IMR-90 (cell line): Measurements from ENCODE around the gene SLC26A1. TPM values are rescaled to one million over a fixed set of nuclear protein-coding genes. Genes with fewer than 3 reads are reported as not detected.

Experiments used
- ATAC-seq: fragments of 200-7000 bp; cut with Tn5 transposase; 2 replicates; pipeline ENCODE4 v1.9.1; 2020; ENCODE audit warnings: low read depth, mild to moderate bottlenecking, moderate library complexity
- BruUV-seq: library from RNA; stranded (reverse); fragments of 400-500 nt; replicated peaks from 2 replicates; lab custom pipeline; 2021; lab: Mats Ljungman, UMichigan
- CTCF ChIA-PET: fragments of 300-600 bp; formaldehyde crosslinking; extraction: SDS; loops from one replicate; lab custom pipeline; 2021; ENCODE audit warnings: antibody characterized with exemption; lab: Yijun Ruan, JAX
- POLR2A ChIA-PET: fragments of 300-600 bp; sonication (Branson Sonifier 250); formaldehyde crosslinking; loops from one replicate; lab custom pipeline; 2022; ENCODE audit warnings: antibody characterized with exemption; ENCODE audit not compliant: unreplicated experiment; lab: Charles Lee
- DNase-seq: peaks from one replicate; pipeline ENCODE4 v3.0.0; 2013
- H2AFZ ChIP-seq: replicated peaks from 2 replicates; pipeline ENCODE3; 2013; ENCODE audit warnings: low read length, mild to moderate bottlenecking; ENCODE audit not compliant: poor library complexity
- H2AK5ac ChIP-seq: 2 replicates; pipeline ENCODE4 v1.6.1; 2013; ENCODE audit warnings: low read depth, low read length, inconsistent platforms
- H2AK9ac ChIP-seq: replicated peaks from 2 replicates; pipeline ENCODE3; 2013; ENCODE audit warnings: mild to moderate bottlenecking, low read depth, low read length, moderate library complexity; ENCODE audit not compliant: poor library complexity
- H2BK120ac ChIP-seq: 2 replicates; pipeline ENCODE4 v1.6.1; 2013; ENCODE audit warnings: low read depth, low read length, inconsistent platforms
- H2BK15ac ChIP-seq: 3 replicates; pipeline ENCODE4 v1.6.1; 2013; ENCODE audit warnings: low read depth, low read length, inconsistent platforms
- H2BK20ac ChIP-seq: 2 replicates; pipeline ENCODE4 v1.6.1; 2013; ENCODE audit warnings: low read depth, mild to moderate bottlenecking, inconsistent platforms, low read length, moderate library complexity
- H2BK5ac ChIP-seq: 2 replicates; pipeline ENCODE4 v1.6.1; 2013; ENCODE audit warnings: mild to moderate bottlenecking, low read depth, low read length, inconsistent platforms; ENCODE audit not compliant: poor library complexity, severe bottlenecking
- H3K14ac ChIP-seq: replicated peaks from 2 replicates; pipeline ENCODE4 v1.6.1; 2013; ENCODE audit warnings: low read depth, low read length, inconsistent platforms
- H3K18ac ChIP-seq: 2 replicates; pipeline ENCODE4 v1.6.1; 2013; ENCODE audit warnings: low read depth, low read length, control low read depth
- H3K23ac ChIP-seq: 2 replicates; pipeline ENCODE4 v1.6.1; 2013; ENCODE audit warnings: low read depth, low read length, inconsistent platforms
- H3K27ac ChIP-seq: 2 replicates; pipeline ENCODE4 v1.5.1; 2013; ENCODE audit warnings: mild to moderate bottlenecking, control low read depth, low read length; ENCODE audit not compliant: insufficient read depth
- H3K27me3 ChIP-seq: 2 replicates; pipeline ENCODE4 v1.6.1; 2013; ENCODE audit warnings: low read length; ENCODE audit not compliant: control insufficient read depth, insufficient read depth
- H3K36me3 ChIP-seq: 2 replicates; pipeline ENCODE4 v1.6.1; 2013; ENCODE audit warnings: low read length, mixed read lengths; ENCODE audit not compliant: control insufficient read depth, insufficient read depth
- H3K4ac ChIP-seq: 2 replicates; pipeline ENCODE4 v1.6.1; 2013; ENCODE audit warnings: low read depth, low read length, inconsistent platforms
- H3K4me1 ChIP-seq: 2 replicates; pipeline ENCODE4 v1.6.1; 2013; ENCODE audit warnings: low read length, mixed read lengths; ENCODE audit not compliant: control insufficient read depth, insufficient read depth
- H3K4me2 ChIP-seq: 2 replicates; pipeline ENCODE4 v1.6.1; 2013; ENCODE audit warnings: low read depth, mild to moderate bottlenecking, control low read depth, low read length, moderate library complexity
- H3K4me3 ChIP-seq: 2 replicates; pipeline ENCODE4 v1.5.1; 2013; ENCODE audit warnings: low read depth, mild to moderate bottlenecking, control low read depth, low read length, moderate library complexity; ENCODE audit not compliant: insufficient read depth
- H3K56ac ChIP-seq: 2 replicates; pipeline ENCODE4 v1.6.1; 2013; ENCODE audit warnings: low read length, inconsistent platforms; ENCODE audit not compliant: insufficient read depth; ENCODE audit errors: extremely low read depth
- H3K79me1 ChIP-seq, 2 experiments: 2 replicates each; pipeline ENCODE4 v1.6.1; 2013; ENCODE audit warnings: low read length in 2 of 2, inconsistent platforms in 1 of 2, low read depth in 1 of 2
- H3K9ac ChIP-seq: 2 replicates; pipeline ENCODE4 v1.6.1; 2013; ENCODE audit warnings: low read depth, low read length, control low read depth
- H3K9me1 ChIP-seq: 2 replicates; pipeline ENCODE4 v1.6.1; 2013; ENCODE audit warnings: low read length, inconsistent platforms; ENCODE audit not compliant: insufficient read depth
- H3K9me3 ChIP-seq: 2 replicates; pipeline ENCODE4 v1.6.1; 2013; ENCODE audit warnings: low read length; ENCODE audit not compliant: control insufficient read depth, insufficient read depth
- H4K20me1 ChIP-seq: 2 replicates; pipeline ENCODE4 v1.6.1; 2013; ENCODE audit warnings: low read length, inconsistent platforms; ENCODE audit not compliant: insufficient read depth
- H4K5ac ChIP-seq: 2 replicates; pipeline ENCODE4 v1.6.1; 2013; ENCODE audit warnings: mild to moderate bottlenecking, low read depth, low read length, control low read depth
- H4K8ac ChIP-seq, 2 experiments: 2 replicates each; pipeline ENCODE4 v1.6.1; 2013; ENCODE audit warnings: low read depth in 2 of 2, low read length in 2 of 2, control low read depth in 1 of 2, inconsistent platforms in 1 of 2
- H4K91ac ChIP-seq: 2 replicates; pipeline ENCODE4 v1.6.1; 2013; ENCODE audit warnings: low read depth, low read length, inconsistent platforms; ENCODE audit not compliant: insufficient read depth
- BHLHE40 ChIP-seq: fragments of 150-350 bp; IDR thresholded peaks from 2 replicates; pipeline ENCODE4 v1.6.1; 2016; ENCODE audit warnings: mild to moderate bottlenecking, low read depth, low read length
- FOS ChIP-seq: fragments of 150-350 bp; IDR thresholded peaks from 2 replicates; pipeline ENCODE4 v1.6.1; 2016; ENCODE audit warnings: low read depth, low read length
- SMC3 ChIP-seq: fragments of 150-350 bp; IDR thresholded peaks from 2 replicates; pipeline ENCODE4 v1.6.1; 2016; ENCODE audit warnings: low read depth, mild to moderate bottlenecking, antibody characterized with exemption, low read length, moderate library complexity
- WGBS, 2 experiments: methylation state at CpG; one replicate each; pipeline versions ENCODE4 v1.1.5 to v1.1.7; 2013; ENCODE audit warnings: missing lambda C conversion rate in 2 of 2; ENCODE audit not compliant: insufficient read length in 1 of 2; ENCODE audit errors: extremely low coverage in 2 of 2; 5-methylcytosine and 5-hydroxymethylcytosine counted together
- dilution Hi-C: fragments of 300-500 bp; cut with HindIII; formaldehyde crosslinking; loops from one replicate; pipeline ENCODE4 v1.14.3; 2018; ENCODE audit warnings: low sequenced_read_pairs; ENCODE audit not compliant: unreplicated experiment
- in situ Hi-C: fragments of 300-500 bp; cut with MboI; formaldehyde crosslinking; loops from 3 replicates; pipeline ENCODE4 v1.14.3; 2019; ENCODE audit warnings: low sequenced_read_pairs, inconsistent platforms, mixed read lengths
- intact Hi-C: fragments of 100-400 bp; cut with micrococcal nuclease; formaldehyde crosslinking; loops from 2 replicates; pipeline ENCODE4 v1.10.0; 2022
- polyA plus RNA-seq, 3 experiments: library from polyadenylated mRNA; depleted of rRNA; stranded (reverse); fragments of >200 nt; gene quantifications; 2 replicates each; pipeline ENCODE4 v1.2.3, GENCODE V29; 2012; ENCODE audit warnings: low replicate concordance in 1 of 3
- total RNA-seq: library from RNA; depleted of rRNA; stranded (reverse); fragments of >200 nt; gene quantifications from 2 replicates; pipeline ENCODE4 v1.2.3, GENCODE V29; 2012

The SLC26A1 gene
- total and polyA plus RNA-seq, 2 of the 4 experiments (the other 2 are of a cell fraction), result 0.09 TPM; not detected in 1

GRCh38 chr4:996997-997374 lies 3.8 kb upstream of the SLC26A1 start:
- no peaks in the 10 kb centered on the region for H3K36me3 ChIP-seq
- no peak overlapping the region for H3K14ac ChIP-seq
- ChIA-PET CTCF (no interaction called here), POLR2A (no interaction called here)
- H3K9me3 ChIP-seq, result no peaks in the 10 kb centered on the region; the same call in 1 of the 2 replicates
- dilution Hi-C loops (no loop called here), in situ Hi-C loops (no loop called here), intact Hi-C loops (no loop called here)
- H2AFZ ChIP-seq, result no peak overlapping the region
- 0 out of 4 replicates have a peak, but pooled peaks cover 0 to 4% of the 10 kb centered on the region in 2 experiments for H3K79me1 ChIP-seq
- no peak overlapping the region for H4K8ac ChIP-seq
- H3K27me3 ChIP-seq, result peaks cover 47% of the 10 kb centered on the region
- H3K9me1 ChIP-seq, result no peaks in the 10 kb centered on the region
- no peak overlapping the region for H3K4ac ChIP-seq
- H4K20me1 ChIP-seq, result peaks cover 11% of the 10 kb centered on the region
- H3K23ac ChIP-seq, result no peak overlapping the region
- no peak overlapping the region for H2AK9ac ChIP-seq
- peaks cover 3% of the 10 kb centered on the region; the same call in 1 of the 2 replicates for H3K4me1 ChIP-seq
- H4K91ac ChIP-seq, result no peak overlapping the region
- H3K4me3 ChIP-seq, result no peak overlapping the region
- TF ChIP-seq BHLHE40, result no peak
- no peak for TF ChIP-seq SMC3
- no peak for TF ChIP-seq FOS
- H3K27ac ChIP-seq, result no peak overlapping the region
- no peak overlapping the region for H3K18ac ChIP-seq
- BruUV-seq, result no TSS peak
- DNase-seq (no peak), ATAC-seq (no peak)
- no peak overlapping the region for H2BK120ac ChIP-seq
- H3K4me2 ChIP-seq, result no peak overlapping the region
- H4K5ac ChIP-seq, result no peak overlapping the region
- H2BK5ac ChIP-seq, result no peak overlapping the region
- no peak overlapping the region for H2BK15ac ChIP-seq
- H2BK20ac ChIP-seq, result no peak overlapping the region
- 10% methylated on average over 11 of the region's 25 CpGs; no CpG with 5 or more reads in 1 of the 2 experiments for WGBS, 2 experiments
- H2AK5ac ChIP-seq, result no peak overlapping the region
- H3K9ac ChIP-seq, result no peak overlapping the region
- no peak overlapping the region for H3K56ac ChIP-seq
